ENCODE data around the gene MPO. TPM values are rescaled to one million over a fixed set of nuclear protein-coding genes. Genes with fewer than 3 reads are reported as not detected.

Gene MPO
- total and polyA plus RNA-seq, 8 donors, result 0.03 to 7.7 (median 0.46) TPM; not detected in 5

DNA sequence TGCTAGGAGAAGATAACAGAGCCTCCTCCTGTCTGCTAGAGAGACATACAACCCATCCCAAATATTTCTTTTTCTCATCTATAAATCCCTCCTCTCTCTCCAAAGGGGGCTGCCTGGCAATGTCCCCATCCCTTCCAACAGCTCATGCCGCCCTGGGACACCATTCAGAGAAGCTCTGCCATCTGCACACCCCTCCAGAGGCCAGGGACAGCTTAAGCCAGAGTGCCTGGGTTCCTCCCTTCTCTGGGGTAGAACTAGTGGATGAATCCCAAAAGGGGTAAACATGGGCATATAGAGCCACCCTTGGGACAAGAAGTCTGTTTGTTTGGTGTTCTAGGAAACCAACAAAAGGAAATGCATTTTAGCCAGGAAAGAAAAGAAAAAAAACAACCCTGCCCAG is 44.9 kb downstream of the MPO start:
- intact Hi-C loops (cut with DNase I; ENCODE audit: low total_unique reads), result no loop called here
- peaks cover 0 to 85% (median 15%) of the 10 kb centered on the region in 3 donors for H3K27me3 ChIP-seq
- no peaks in the 10 kb centered on the region for H3K4me1 ChIP-seq
- 50 to 85% (median 61%) methylated on average over 1 of the region's 1 CpG for WGBS, 5 donors
- no peak for DNase-seq
- H3K4me3 ChIP-seq, result no peak overlapping the region
- H3K27ac ChIP-seq, result no peak overlapping the region
- no peaks in the 10 kb centered on the region for H3K36me3 ChIP-seq
- no peaks in the 10 kb centered on the region for H3K9me3 ChIP-seq
- TF ChIP-seq, protein P1, sequence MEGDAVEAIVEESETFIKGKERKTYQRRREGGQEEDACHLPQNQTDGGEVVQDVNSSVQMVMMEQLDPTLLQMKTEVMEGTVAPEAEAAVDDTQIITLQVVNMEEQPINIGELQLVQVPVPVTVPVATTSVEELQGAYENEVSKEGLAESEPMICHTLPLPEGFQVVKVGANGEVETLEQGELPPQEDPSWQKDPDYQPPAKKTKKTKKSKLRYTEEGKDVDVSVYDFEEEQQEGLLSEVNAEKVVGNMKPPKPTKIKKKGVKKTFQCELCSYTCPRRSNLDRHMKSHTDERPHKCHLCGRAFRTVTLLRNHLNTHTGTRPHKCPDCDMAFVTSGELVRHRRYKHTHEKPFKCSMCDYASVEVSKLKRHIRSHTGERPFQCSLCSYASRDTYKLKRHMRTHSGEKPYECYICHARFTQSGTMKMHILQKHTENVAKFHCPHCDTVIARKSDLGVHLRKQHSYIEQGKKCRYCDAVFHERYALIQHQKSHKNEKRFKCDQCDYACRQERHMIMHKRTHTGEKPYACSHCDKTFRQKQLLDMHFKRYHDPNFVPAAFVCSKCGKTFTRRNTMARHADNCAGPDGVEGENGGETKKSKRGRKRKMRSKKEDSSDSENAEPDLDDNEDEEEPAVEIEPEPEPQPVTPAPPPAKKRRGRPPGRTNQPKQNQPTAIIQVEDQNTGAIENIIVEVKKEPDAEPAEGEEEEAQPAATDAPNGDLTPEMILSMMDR (IDR thresholded peaks at IDR 0.05), result no peak
- TF ChIP-seq POLR2AphosphoS5 (IDR thresholded peaks at IDR 0.05) (no peak), EP300 (IDR thresholded peaks at IDR 0.05) (no peak), POLR2A (IDR thresholded peaks at IDR 0.05) (no peak)

DNA sequence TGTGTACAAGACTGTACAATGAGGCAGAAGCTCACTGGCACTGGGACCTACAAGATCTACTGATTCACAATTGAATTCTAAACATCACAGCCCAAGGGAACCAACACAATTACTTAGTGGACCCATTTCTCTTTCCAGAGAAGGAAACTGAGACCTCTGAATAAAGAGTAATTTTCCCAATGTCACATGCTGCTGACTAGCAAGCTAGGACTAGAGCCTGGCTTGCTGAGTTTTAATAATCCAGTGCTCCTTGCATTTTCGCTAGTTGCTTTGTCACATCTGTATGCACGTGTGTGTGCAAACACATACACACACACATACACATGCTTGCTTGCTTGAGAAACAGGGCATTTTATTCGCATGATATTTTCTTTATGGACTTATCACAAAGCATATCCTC is 46.2 kb downstream of the MPO start:
- H3K4me1 ChIP-seq, result no peaks in the 10 kb centered on the region
- intact Hi-C loops (cut with DNase I; ENCODE audit: low total_unique reads), result no loop called here
- H3K27me3 ChIP-seq, result peaks cover 0 to 80% (median 13%) of the 10 kb centered on the region in 3 donors
- no peak overlapping the region for H3K4me3 ChIP-seq
- DNase-seq, result no peak
- H3K36me3 ChIP-seq, result no peaks in the 10 kb centered on the region
- no peaks in the 10 kb centered on the region for H3K9me3 ChIP-seq
- TF ChIP-seq, protein P1 (IDR thresholded peaks at IDR 0.05), result no peak
- TF ChIP-seq POLR2AphosphoS5 (IDR thresholded peaks at IDR 0.05), result no peak
- no peak for TF ChIP-seq POLR2A (IDR thresholded peaks at IDR 0.05)
- no peak for TF ChIP-seq EP300 (IDR thresholded peaks at IDR 0.05)
- WGBS, 5 donors, result 76 to 85% (median 83%) methylated on average over 3 of the region's 3 CpGs
- no peak overlapping the region for H3K27ac ChIP-seq

- Histone ChIP-seq H3K4me1 (no peaks in the 10 kb centered on the region), H3K4me3 (no peak overlapping the region), H3K27ac (no peak overlapping the region), H3K27me3 (peaks cover 0 to 79% (median 11%) of the 10 kb centered on the region in 3 donors), H3K9me3 (no peaks in the 10 kb centered on the region), H3K36me3 (no peaks in the 10 kb centered on the region)
- intact Hi-C loops (cut with DNase I; ENCODE audit: low total_unique reads), result no loop called here
- no peak for DNase-seq
- TF ChIP-seq, protein P1 (IDR thresholded peaks at IDR 0.05), result no peak
- TF ChIP-seq POLR2A (IDR thresholded peaks at IDR 0.05), result no peak
- TF ChIP-seq EP300 (IDR thresholded peaks at IDR 0.05), result no peak
- no peak for TF ChIP-seq POLR2AphosphoS5 (IDR thresholded peaks at IDR 0.05)
- WGBS, 5 donors, result 71 to 81% (median 79%) methylated on average over 3 of the region's 3 CpGs
Measured at GRCh38 chr17:58233543-58233942, 47.2 kb downstream of the MPO start.

DNA sequence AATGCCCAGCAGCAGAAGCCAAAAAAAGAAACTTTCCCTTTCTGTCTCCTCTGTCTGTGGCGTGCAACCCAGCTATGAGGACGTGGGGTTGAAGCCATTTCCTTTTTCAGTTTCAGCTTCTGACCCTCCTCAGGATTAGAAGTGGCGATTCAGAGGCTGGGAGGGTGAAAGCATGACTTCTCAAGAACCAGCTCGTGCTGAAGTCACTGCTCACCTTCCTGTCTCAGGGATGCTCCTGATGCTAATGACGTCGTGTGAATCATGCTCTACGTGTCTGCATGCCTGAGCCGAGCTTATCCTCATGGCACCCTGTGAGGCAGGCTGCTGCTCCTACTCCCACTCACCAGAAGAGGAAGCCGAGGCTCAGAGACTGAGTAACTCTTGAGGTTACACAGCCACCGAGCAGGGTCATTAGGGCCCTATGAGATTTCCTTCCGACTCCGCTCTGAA is 48.0 kb downstream of the MPO start:
- WGBS, 5 donors, result 43 to 54% (median 48%) methylated on average over 11 to 12 of the region's 12 CpGs
- TF ChIP-seq POLR2A (IDR thresholded peaks at IDR 0.05) (no peak), POLR2AphosphoS5 (IDR thresholded peaks at IDR 0.05) (no peak), EP300 (IDR thresholded peaks at IDR 0.05) (no peak)
- TF ChIP-seq, protein P1 (IDR thresholded peaks at IDR 0.05), result no peak
- intact Hi-C loops (cut with DNase I; ENCODE audit: low total_unique reads), result no loop called here
- H3K36me3 ChIP-seq, result no peaks in the 10 kb centered on the region
- no peak overlapping the region for H3K27ac ChIP-seq
- DNase-seq, result no peak
- no peaks in the 10 kb centered on the region for H3K9me3 ChIP-seq
- no peak overlapping the region for H3K4me3 ChIP-seq
- H3K4me1 ChIP-seq, result no peaks in the 10 kb centered on the region
- H3K27me3 ChIP-seq, result peaks cover 0 to 78% (median 9%) of the 10 kb centered on the region in 3 donors

Measured in stomach (tissue), 9 donors.